Right cardiac atrium (tissue), 5 donors: Measurements from ENCODE around the gene LGI4. TPM values are rescaled to one million over a fixed set of nuclear protein-coding genes. Genes with fewer than 3 reads are reported as not detected.

Experiments
- ATAC-seq, 2 donors: fragments of 200-7000 bp; cut with Tn5 transposase; one replicate each; pipeline versions ENCODE4 v1.8.0 to v1.9.1; 2020; ENCODE audit warnings: moderate library complexity in 2 of 2, mild to moderate bottlenecking in 1 of 2
- DNase-seq, 3 donors: peaks; one replicate each; pipeline ENCODE4 v3.0.0-alpha.2; 2020
- H3K27ac ChIP-seq: one replicate; pipeline ENCODE4 v1.5.1; 2013; ENCODE audit warnings: mild to moderate bottlenecking, low read length, control low read depth, moderate library complexity
- H3K27me3 ChIP-seq: one replicate; pipeline ENCODE4 v1.6.1; 2013; ENCODE audit not compliant: control insufficient read depth, insufficient read depth
- H3K4me1 ChIP-seq: one replicate; pipeline ENCODE4 v1.6.1; 2013; ENCODE audit warnings: low read length; ENCODE audit not compliant: control insufficient read depth, insufficient read depth
- H3K4me3 ChIP-seq: one replicate; pipeline ENCODE4 v1.5.1; 2013; ENCODE audit warnings: low read length, control low read depth
- H3K9me3 ChIP-seq: one replicate; pipeline ENCODE4 v1.6.1; 2013; ENCODE audit warnings: low read length; ENCODE audit not compliant: control insufficient read depth
- WGBS: extraction: QIAGEN DNeasy Blood & Tissue Kit; methylation state at CpG from one replicate; pipeline ENCODE4 v1.1.7; 2013; 5-methylcytosine and 5-hydroxymethylcytosine counted together
- intact Hi-C, 4 donors: fragments of 100-400 bp; cut with DNase I; formaldehyde crosslinking; loops; one replicate each; pipeline versions ENCODE4 v1.11.0 to v1.14.0; 2022 to 2023
- long read RNA-seq, 4 donors: library from polyadenylated mRNA; unstranded; transcript quantifications; one replicate each; pipeline ENCODE4 v2.0.0, GENCODE V29; 2020 to 2021
- polyA plus RNA-seq: library from polyadenylated mRNA; stranded (reverse); fragments of 200-250 nt; gene quantifications from one replicate; pipeline ENCODE4 v1.2.3, GENCODE V29; 2013
- total RNA-seq, 4 donors: library from RNA; stranded (reverse); fragmentation: NEBNext Ultra II Directional; extraction: Animal tissue kit (Norgen Biotek cat#: 25700); gene quantifications; one replicate each; pipeline ENCODE4 v1.2.1, GENCODE V29; 2021
- donor health status: healthy with polysubstance abuse.
- donor health status: DM: no; HTN: yes; CAD: no.
- donor health status: DM: no; HTN: no; CAD: no.
- donor health status: DM: no; HTN: yes; CAD: no; lungs with severe emphysema.
- donor health status: DM: yes; HTN: yes; CAD: no.

Gene LGI4
- 10 to 100 TPM; 25.0 to 40.9 (median 32.5) TPM for total RNA-seq
- polyA plus RNA-seq = 35.6 TPM
- long read RNA-seq, donor 1, transcript LGI4-201 (9 exons, 2,814 nt) = major isoform, 34 of 60 reads
- long read RNA-seq, donor 1, partial matches to known transcripts = 13 of 60 reads
- long read RNA-seq, donor 1, other reads (novel, unspliced or antisense) = 10 of 60 reads
- long read RNA-seq, donor 2, transcript LGI4-201 (9 exons, 2,814 nt) = major isoform, 42 of 71 reads
- long read RNA-seq, donor 2, partial matches to known transcripts = 14 of 71 reads
- long read RNA-seq, donor 2, other reads (novel, unspliced or antisense) = 10 of 71 reads
- long read RNA-seq, donor 3, transcript LGI4-201 (9 exons, 2,814 nt) = major isoform, 17 of 48 reads
- long read RNA-seq, donor 3, partial matches to known transcripts = 25 of 48 reads
- long read RNA-seq, donor 3, other reads (novel, unspliced or antisense) = 2 of 48 reads
- long read RNA-seq, donor 4, transcript LGI4-201 (9 exons, 2,814 nt) = major isoform, 25 of 42 reads
- long read RNA-seq, donor 4, transcript LGI4-206 (6 exons, 1,113 nt) = minor isoform, 5 of 42 reads
- long read RNA-seq, donor 4, partial matches to known transcripts = 5 of 42 reads
- long read RNA-seq, donor 4, other reads (novel, unspliced or antisense) = 5 of 42 reads

- peak in 2 of 3 donors; percentile 70 to 76 for DNase-seq
- Histone ChIP-seq H3K27ac (peak within 1 kb of the TSS; percentile 59), H3K4me1 (no peaks in the 10 kb centered on the region), H3K4me3 (peak within 1 kb of the TSS; percentile 49), H3K27me3 (no peaks in the 10 kb centered on the region), H3K9me3 (no peaks in the 10 kb centered on the region)
- no peak for ATAC-seq
- intact Hi-C loops = loop anchor here in 2 of 4 donors (1.0 to 10.0 kb wide), 2 partner anchors 20 to 70 kb away; no protein-coding TSS in a partner anchor
- WGBS = 41% methylated on average over 15 of the region's 15 CpGs
Observed at GRCh38 chr19:35134601-35135242, at the start of gene LGI4. Gene LGI4 (minus strand): TSS chr19:35135059. CDS start chr19:35134680, 379 bp downstream.

- DNase-seq (no peak), ATAC-seq (no peak)
- H3K4me3 ChIP-seq = no peak overlapping the region
- H3K27ac ChIP-seq = no peak overlapping the region
- intact Hi-C loops = no loop called here
- 82% methylated on average over 1 of the region's 1 CpG for WGBS
- no peaks in the 10 kb centered on the region for H3K4me1 ChIP-seq
- no peaks in the 10 kb centered on the region for H3K27me3 ChIP-seq
- H3K9me3 ChIP-seq = no peaks in the 10 kb centered on the region
Observed at GRCh38 chr19:35184267-35184666, 49.4 kb upstream of the LGI4 start.

GRCh38 chr19:35181387-35181786 is 46.5 kb upstream of the LGI4 start:
- 81% methylated on average over 1 of the region's 1 CpG for WGBS
- no peaks in the 10 kb centered on the region for H3K9me3 ChIP-seq

GRCh38 chr19:35179830-35180229 is 45.0 kb upstream of the LGI4 start:
- DNase-seq = no peak

More at GRCh38 chr19:35181387-35181786, 46.5 kb upstream of the LGI4 start:
- intact Hi-C loops = no loop called here
- H3K4me3 ChIP-seq = no peak overlapping the region
- DNase-seq (no peak), ATAC-seq (no peak)
- H3K27me3 ChIP-seq = no peaks in the 10 kb centered on the region
- H3K27ac ChIP-seq = no peak overlapping the region
- no peaks in the 10 kb centered on the region for H3K4me1 ChIP-seq

DNA sequence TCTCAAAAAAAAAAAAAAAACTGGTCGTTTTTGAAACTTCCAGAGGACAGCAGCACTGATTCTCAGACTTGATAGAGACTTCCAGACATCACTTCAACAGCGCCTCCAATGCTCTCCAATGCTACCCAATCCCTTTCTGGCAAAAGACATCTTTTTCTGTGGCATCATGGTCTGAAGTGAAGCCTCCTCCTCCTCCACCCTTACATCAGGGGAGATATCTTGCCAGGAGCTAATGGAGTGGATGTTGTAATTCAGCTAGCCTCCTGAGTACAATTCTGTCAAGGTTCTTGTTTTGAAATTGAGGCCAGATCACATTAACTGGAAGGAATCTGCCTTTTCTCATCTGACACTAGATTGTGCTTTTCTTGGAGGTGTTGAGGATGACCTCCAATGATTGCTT is 43.8 kb upstream of the LGI4 start:
- Histone ChIP-seq H3K9me3 (no peaks in the 10 kb centered on the region), H3K4me3 (no peak overlapping the region), H3K27me3 (no peaks in the 10 kb centered on the region), H3K27ac (no peak overlapping the region), H3K4me1 (no peaks in the 10 kb centered on the region)
- ATAC-seq (no peak), DNase-seq (no peak)
- 61% methylated on average over 2 of the region's 2 CpGs for WGBS
- intact Hi-C loops = no loop called here

More at GRCh38 chr19:35179830-35180229, 45.0 kb upstream of the LGI4 start:
- no peak overlapping the region for H3K4me3 ChIP-seq
- no peaks in the 10 kb centered on the region for H3K9me3 ChIP-seq
- no peaks in the 10 kb centered on the region for H3K4me1 ChIP-seq
- ATAC-seq = no peak
- no peak overlapping the region for H3K27ac ChIP-seq
- intact Hi-C loops = no loop called here
- no peaks in the 10 kb centered on the region for H3K27me3 ChIP-seq
- WGBS = 76% methylated on average over 3 of the region's 3 CpGs

DNA sequence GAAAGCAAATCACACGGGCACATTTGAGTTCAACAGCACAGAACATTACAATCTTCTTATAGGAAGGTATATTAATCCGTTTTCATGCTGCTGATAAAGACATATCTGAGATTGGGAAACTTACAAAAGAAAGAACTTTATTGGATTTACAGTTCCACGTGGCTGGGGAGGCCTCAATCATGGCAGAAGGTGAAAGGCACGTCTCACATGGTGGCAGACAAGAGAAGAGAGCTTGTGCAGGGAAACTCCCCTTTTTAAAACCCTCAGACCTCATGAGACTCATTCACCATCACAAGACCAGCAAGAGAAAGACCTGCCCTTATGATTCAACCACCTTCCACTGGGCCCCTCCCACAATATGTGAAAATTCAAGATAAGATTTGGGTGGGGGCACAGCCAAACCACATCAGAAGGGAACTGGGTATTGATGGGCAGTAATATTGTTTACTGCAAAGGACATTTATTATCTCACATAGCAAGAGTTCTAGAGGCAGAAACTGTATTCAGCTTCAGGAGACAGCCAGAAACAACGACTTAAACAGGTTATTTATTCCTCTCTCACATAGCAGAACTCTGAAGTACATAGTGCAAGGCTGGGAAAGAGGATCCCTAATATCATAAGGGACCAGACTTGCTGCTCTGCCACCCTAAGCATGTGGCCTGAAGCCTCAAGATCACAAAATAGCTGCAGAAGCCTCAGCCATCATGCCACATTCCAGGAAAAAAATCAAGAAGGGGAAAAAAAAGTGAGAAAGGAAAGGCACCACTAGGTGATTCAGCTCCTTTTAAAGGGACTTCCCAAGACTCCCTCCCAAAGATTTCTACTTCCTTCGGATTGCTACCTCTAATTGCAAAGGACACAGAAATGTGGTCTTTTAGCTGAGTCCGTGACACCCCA is 42.8 kb upstream of the LGI4 start:
- no peak for ATAC-seq
- Histone ChIP-seq H3K27ac (no peak overlapping the region), H3K27me3 (no peaks in the 10 kb centered on the region), H3K9me3 (no peaks in the 10 kb centered on the region), H3K4me1 (no peaks in the 10 kb centered on the region), H3K4me3 (no peak overlapping the region)
- DNase-seq = no peak
- WGBS = 76% methylated on average over 7 of the region's 7 CpGs
- intact Hi-C loops = no loop called here

DNA sequence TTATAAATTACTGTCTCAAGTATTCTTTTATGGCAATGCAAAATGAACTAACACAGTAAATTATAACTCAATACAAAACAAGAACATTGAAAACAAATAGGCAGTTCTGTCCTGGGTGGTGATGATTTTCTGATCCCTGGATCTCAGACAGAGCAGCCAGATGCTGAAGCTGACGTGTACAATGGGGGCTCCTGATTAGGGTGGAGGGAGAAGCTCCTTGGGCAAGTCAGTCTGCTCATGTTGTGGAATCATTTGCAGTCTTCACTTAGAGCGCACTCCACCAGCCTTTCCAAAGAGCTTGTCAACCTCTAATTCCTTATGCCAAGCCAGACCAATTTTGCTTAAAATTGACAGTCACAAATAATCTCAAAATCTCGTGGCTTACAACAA is 41.3 kb upstream of the LGI4 start:
- H3K27ac ChIP-seq = no peak overlapping the region
- no peak for DNase-seq
- H3K4me1 ChIP-seq = no peaks in the 10 kb centered on the region
- H3K4me3 ChIP-seq = no peak overlapping the region
- intact Hi-C loops = no loop called here
- no peaks in the 10 kb centered on the region for H3K9me3 ChIP-seq
- 69% methylated on average over 3 of the region's 3 CpGs for WGBS
- no peaks in the 10 kb centered on the region for H3K27me3 ChIP-seq
- ATAC-seq = no peak

GRCh38 chr19:35174226-35174625 is 39.4 kb upstream of the LGI4 start:
- ATAC-seq = no peak

DNA sequence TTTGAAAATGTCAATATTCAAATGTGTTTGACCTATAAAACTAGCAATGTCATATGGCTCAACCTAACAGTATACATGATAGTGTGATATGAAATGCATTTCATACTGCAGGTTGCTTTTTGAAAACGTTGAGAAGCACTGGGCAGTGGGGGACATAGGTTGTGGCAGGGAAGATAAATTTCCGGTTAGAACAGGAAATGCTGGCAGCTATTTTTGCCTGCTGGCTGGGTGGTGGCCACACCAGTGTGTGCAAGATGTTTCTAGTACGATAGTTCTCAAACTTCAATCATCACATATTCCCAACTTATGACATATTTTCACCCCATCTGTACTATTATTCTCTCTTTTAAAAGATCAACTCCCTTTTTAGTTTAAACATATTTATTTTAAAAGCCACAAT is 36.9 kb upstream of the LGI4 start:
- Histone ChIP-seq H3K9me3 (peaks cover under 1% of the 10 kb centered on the region), H3K27ac (no peak overlapping the region), H3K4me3 (no peak overlapping the region), H3K4me1 (no peaks in the 10 kb centered on the region), H3K27me3 (no peaks in the 10 kb centered on the region)
- 30% methylated on average over 3 of the region's 3 CpGs for WGBS
- ATAC-seq = no peak
- intact Hi-C loops = no loop called here
- no peak for DNase-seq

More at GRCh38 chr19:35174226-35174625, 39.4 kb upstream of the LGI4 start:
- WGBS = 87% methylated on average over 6 of the region's 6 CpGs
- intact Hi-C loops = no loop called here
- Histone ChIP-seq H3K27ac (no peak overlapping the region), H3K9me3 (no peaks in the 10 kb centered on the region), H3K4me1 (no peaks in the 10 kb centered on the region), H3K27me3 (no peaks in the 10 kb centered on the region), H3K4me3 (no peak overlapping the region)
- no peak for DNase-seq

- H3K4me1 ChIP-seq = no peaks in the 10 kb centered on the region
- WGBS = 73% methylated on average over 7 of the region's 7 CpGs
- peaks cover 2% of the 10 kb centered on the region for H3K9me3 ChIP-seq
- ATAC-seq (peak; percentile 19 to 79), DNase-seq (no peak)
- H3K27ac ChIP-seq = no peak overlapping the region
- intact Hi-C loops = no loop called here
- no peak overlapping the region for H3K4me3 ChIP-seq
- H3K27me3 ChIP-seq = no peaks in the 10 kb centered on the region
Observed at GRCh38 chr19:35170359-35171061, 35.7 kb upstream of the LGI4 start.
